HG02623 (cell line): Measurements from ENCODE around the gene ADARB2.

Experiments used
- ATAC-seq: cut with Tn5 transposase; IDR thresholded peaks from one replicate; pipeline ENCODE4 v1.9.1; 2021; ENCODE audit warnings: moderate library complexity; ENCODE audit not compliant: unreplicated experiment

Gene ADARB2

DNA sequence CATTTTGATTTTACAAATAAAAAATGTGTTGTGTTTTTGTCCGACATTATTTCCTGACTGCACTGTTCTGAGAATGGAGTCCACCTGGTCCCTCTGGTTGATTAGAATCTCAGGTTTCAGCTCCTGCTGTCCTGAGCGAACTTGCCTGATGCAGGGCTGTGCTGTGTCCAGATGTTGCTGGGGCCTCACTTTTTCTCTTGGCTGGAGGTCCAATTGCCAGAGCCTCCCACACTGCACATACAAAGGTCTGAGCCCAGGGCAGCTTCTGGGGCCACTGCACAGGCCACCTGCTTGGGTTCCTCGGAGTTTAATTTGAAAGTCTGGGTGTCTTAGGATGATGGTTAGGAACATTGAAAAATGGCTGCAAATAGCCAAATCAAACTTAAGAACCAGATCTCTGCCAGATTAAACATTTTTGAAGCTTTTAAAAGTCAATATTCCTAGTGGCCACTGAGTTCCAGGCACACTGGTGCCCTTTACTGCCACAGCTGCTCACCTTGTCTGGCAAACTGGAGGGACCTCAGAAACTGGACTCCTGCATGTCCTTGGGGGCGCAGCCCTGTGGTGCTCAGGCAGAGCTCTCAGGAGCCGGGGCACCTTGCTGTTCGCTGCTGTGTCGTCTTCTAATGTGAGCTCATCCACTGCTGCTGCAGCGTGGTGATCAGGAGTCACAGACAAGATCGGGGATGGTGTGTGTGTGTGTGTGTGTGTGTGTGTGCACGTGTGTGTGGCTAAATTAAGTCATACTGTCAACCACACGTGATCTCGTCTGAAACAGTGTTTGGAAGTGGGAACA lies 606.1 kb downstream of the ADARB2 start:
- no peak for ATAC-seq

DNA sequence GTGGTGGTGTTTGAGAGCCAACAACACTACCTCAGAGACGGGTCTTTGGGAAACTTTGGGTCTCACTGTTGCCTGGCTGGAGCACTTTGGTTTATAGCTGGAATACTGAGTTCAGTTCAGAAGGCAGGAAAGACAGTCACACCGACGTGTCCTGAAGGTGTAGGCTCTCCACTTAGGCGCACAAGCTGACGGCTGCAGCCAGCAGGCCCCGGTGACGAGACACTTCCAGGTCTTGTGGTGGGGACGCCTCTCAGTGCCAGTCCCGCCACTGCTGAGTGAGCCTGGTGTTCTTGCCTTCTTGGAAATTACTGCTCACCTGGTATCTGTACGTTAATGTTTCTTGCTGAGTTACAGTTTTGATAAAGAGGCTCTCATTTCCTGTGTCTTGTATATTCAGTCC lies 607.1 kb downstream of the ADARB2 start:
- ATAC-seq, result no peak

DNA sequence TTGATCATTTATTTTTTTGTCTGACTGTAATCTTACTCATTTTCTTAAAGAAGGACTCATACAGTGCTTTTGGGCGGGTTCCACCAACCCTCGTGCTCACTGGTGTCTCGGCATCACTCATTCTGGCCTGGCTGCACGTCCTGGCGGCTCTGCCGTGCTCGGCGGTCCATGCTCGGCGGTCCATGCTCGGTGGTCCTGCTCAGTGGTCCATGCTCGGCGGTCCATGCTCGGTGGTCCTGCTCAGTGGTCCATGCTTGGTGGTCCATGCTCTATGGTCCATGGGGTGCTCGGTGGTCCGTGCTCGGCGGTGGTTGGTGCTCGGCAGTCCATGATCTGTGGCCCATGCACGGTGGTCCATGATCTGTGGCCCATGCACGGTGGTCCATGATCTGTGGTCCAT lies 608.7 kb downstream of the ADARB2 start:
- no peak for ATAC-seq

DNA sequence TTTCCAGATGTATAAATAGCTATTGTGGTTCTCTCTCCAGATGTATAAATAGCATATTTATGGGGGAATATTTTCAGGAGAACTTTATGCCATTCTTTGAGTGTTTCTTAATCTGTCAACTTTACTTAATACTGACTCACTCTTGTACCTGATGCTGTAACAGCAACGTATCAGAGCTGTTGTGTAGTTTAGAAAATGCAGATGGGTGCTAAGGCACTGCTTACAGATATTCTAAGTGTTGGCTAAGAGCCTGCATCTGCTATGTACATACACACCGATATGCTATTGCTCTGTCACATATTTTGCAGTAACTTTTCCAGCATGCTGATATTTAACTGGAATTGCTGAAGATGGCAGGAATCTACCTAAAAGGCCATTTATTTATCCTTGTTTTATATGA lies 609.2 kb downstream of the ADARB2 start:
- no peak for ATAC-seq

DNA sequence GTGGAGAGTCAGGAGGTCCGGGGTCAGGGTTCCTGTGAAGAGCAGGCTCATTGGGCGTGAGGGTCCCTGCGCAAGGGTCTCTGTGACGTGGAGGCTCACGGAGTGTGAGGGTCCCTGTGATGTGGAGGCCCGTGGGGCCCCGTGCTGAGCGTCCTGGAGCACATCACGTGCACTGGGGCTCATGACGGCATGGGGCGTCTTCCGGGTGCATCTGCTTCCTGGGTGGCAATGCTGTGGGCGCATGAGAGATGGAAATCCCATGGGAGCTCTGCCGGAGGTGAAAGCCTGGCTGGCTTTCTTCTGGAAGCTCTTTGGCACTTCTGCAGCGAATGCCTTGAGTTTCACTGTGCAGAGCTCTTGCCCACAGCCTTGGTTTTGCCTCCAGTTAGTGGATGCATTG lies 609.7 kb downstream of the ADARB2 start:
- ATAC-seq, result no peak
